Measurements from ENCODE around the gene BCL7A.
A peak's percentile ranks its signal among the peaks of the same experiment; 100 is the strongest.
"Not testable (repeated sequence)": the region's sequence is repeated elsewhere in the genome, so short reads cannot be mapped to it uniquely, and the experiment has no call there.

The BCL7A gene

GRCh38 chr12:122026706-122027333, 5.1 kb downstream of the BCL7A start:
- no peak for DNase-seq (ENCODE audit: low read depth in 2 of 2)

- DNase-seq (ENCODE audit: low read depth in 2 of 2) = no peak
Measured at GRCh38 chr12:122028165-122028904, 6.7 kb downstream of the BCL7A start.

GRCh38 chr12:122028905-122029560, 7.3 kb downstream of the BCL7A start:
- no peak for DNase-seq (ENCODE audit: low read depth in 2 of 2)

- DNase-seq (ENCODE audit: low read depth in 2 of 2) = no peak
Measured at GRCh38 chr12:122029620-122030423, 8.1 kb downstream of the BCL7A start.

- DNase-seq (ENCODE audit: low read depth in 2 of 2) = no peak
Measured at GRCh38 chr12:122030424-122031035, 8.8 kb downstream of the BCL7A start.

GRCh38 chr12:122031342-122032216, 9.9 kb downstream of the BCL7A start:
- DNase-seq (ENCODE audit: low read depth in 2 of 2) = peak in 1 of 2 donors; percentile 49

- DNase-seq (ENCODE audit: low read depth in 2 of 2) = no peak
Measured at GRCh38 chr12:122032580-122032979, 10.9 kb downstream of the BCL7A start.

- DNase-seq (ENCODE audit: low read depth in 2 of 2) = no peak
Measured at GRCh38 chr12:122035292-122035691, 13.6 kb downstream of the BCL7A start.

GRCh38 chr12:122036153-122036552, 14.5 kb downstream of the BCL7A start:
- DNase-seq (ENCODE audit: low read depth in 2 of 2) = no peak

GRCh38 chr12:122040579-122041386, 19.1 kb downstream of the BCL7A start:
- DNase-seq (ENCODE audit: low read depth in 2 of 2) = no peak

GRCh38 chr12:122041458-122041857, 19.8 kb downstream of the BCL7A start:
- DNase-seq (ENCODE audit: low read depth in 2 of 2) = not testable (repeated sequence)

- DNase-seq (ENCODE audit: low read depth in 2 of 2) = no peak
Measured at GRCh38 chr12:122042910-122043309, 21.2 kb downstream of the BCL7A start.

GRCh38 chr12:122043476-122043875, 21.8 kb downstream of the BCL7A start:
- DNase-seq (ENCODE audit: low read depth in 2 of 2) = no peak

GRCh38 chr12:122045262-122045661, 23.6 kb downstream of the BCL7A start:
- DNase-seq (ENCODE audit: low read depth in 2 of 2) = no peak

GRCh38 chr12:122046145-122046544, 24.5 kb downstream of the BCL7A start:
- DNase-seq (ENCODE audit: low read depth in 2 of 2) = no peak

GRCh38 chr12:122048151-122048550, 26.5 kb downstream of the BCL7A start:
- no peak for DNase-seq (ENCODE audit: low read depth in 2 of 2)

- no peak for DNase-seq (ENCODE audit: low read depth in 2 of 2)
Measured at GRCh38 chr12:122049827-122050226, 28.1 kb downstream of the BCL7A start.

GRCh38 chr12:122050706-122051105, 29.0 kb downstream of the BCL7A start:
- no peak for DNase-seq (ENCODE audit: low read depth in 2 of 2)

GRCh38 chr12:122051231-122051876, 29.7 kb downstream of the BCL7A start:
- DNase-seq (ENCODE audit: low read depth in 2 of 2) = no peak

All from stimulated activated CD4-positive, alpha-beta T cell treated with anti-CD3 and anti-CD28 coated beads, Interleukin-15, amount 100 ng/mL, for 48 hours (primary cell).